Stimulated activated CD4-positive, alpha-beta T cell treated with anti-CD3 and anti-CD28 coated beads, Interleukin-15, amount 100 ng/mL, for 24 hours (primary cell): Measurements from ENCODE around the gene HIP1R.

ENCODE experiments used
- DNase-seq: peaks from one replicate; pipeline ENCODE4 v3.0.0-alpha.2; 2020

The HIP1R gene

GRCh38 chr12:122847921-122848421 lies 12.7 kb downstream of the HIP1R start:
- DNase-seq = no peak

GRCh38 chr12:122848471-122849351 lies 13.5 kb downstream of the HIP1R start:
- DNase-seq = no peak

- no peak for DNase-seq
Observed at GRCh38 chr12:122849352-122850047, 14.2 kb downstream of the HIP1R start.

GRCh38 chr12:122850048-122850445 lies 14.8 kb downstream of the HIP1R start:
- DNase-seq = no peak

- no peak for DNase-seq
Observed at GRCh38 chr12:122850695-122851350, 15.6 kb downstream of the HIP1R start.

- no peak for DNase-seq
Observed at GRCh38 chr12:122851820-122852219, 16.6 kb downstream of the HIP1R start.

- DNase-seq = no peak
Observed at GRCh38 chr12:122852336-122853275, 17.3 kb downstream of the HIP1R start.

- DNase-seq = no peak
Observed at GRCh38 chr12:122853582-122854245, 18.5 kb downstream of the HIP1R start.

GRCh38 chr12:122854554-122854953 lies 19.3 kb downstream of the HIP1R start:
- no peak for DNase-seq

- no peak for DNase-seq
Observed at GRCh38 chr12:122855071-122855829, 20.0 kb downstream of the HIP1R start.

- no peak for DNase-seq
Observed at GRCh38 chr12:122855928-122856831, 20.9 kb downstream of the HIP1R start.

GRCh38 chr12:122856999-122857671 lies 21.9 kb downstream of the HIP1R start:
- DNase-seq = no peak

- DNase-seq = no peak
Observed at GRCh38 chr12:122858171-122858570, 22.9 kb downstream of the HIP1R start.

- no peak for DNase-seq
Observed at GRCh38 chr12:122858591-122859302, 23.5 kb downstream of the HIP1R start.

GRCh38 chr12:122859303-122860039 lies 24.2 kb downstream of the HIP1R start:
- no peak for DNase-seq

- DNase-seq = peak; percentile 88
Observed at GRCh38 chr12:122860040-122860853, 25.0 kb downstream of the HIP1R start.
